ENCODE data around the gene PTPN14. TPM values are rescaled to one million over a fixed set of nuclear protein-coding genes. Genes with fewer than 3 reads are reported as not detected.

The PTPN14 gene
- total and polyA plus RNA-seq, 4 donors, result 7.3 to 50.5 (median 28.2) TPM

DNA sequence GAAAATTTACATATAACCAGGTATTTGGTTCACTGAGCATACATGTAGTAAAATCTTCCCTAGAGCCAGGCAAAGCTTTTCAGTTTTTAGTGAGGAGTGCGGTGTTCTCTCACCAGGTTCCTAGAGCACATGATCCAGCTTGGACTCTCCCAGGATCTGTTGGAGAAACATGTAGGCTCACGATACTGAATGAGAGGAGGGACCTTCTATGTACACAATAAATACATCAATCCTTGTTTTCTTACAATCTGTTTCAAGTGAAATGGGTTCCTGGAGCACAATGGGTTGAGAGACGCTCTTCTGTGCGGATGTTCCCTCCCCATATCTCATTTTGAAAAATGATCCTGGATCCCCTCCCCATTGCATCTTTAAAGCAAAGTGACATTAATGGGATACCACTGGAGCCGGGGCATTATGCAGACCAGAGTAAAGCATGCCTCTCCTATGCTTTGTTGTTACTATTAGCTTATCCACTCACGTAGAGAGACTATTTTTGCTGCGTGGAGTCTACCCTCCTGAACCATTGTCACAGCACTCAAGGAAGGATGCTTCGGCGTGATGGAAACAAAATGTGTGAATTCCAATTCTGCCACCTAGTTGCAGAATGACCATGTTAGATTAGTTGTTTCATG is 251.1 kb downstream of the PTPN14 start:
- H3K4me1 ChIP-seq (ENCODE audit: control insufficient read depth in 1 of 2, insufficient read depth in 2 of 2, low read length in 2 of 2), result no peaks in the 10 kb centered on the region
- 95 to 96% methylated on average over 9 of the region's 9 CpGs for WGBS, 2 donors
- no peak for ATAC-seq (ENCODE audit: low FRiP score)

More for the DNA sequence above, 251.1 kb downstream of the PTPN14 start:
- no peaks in the 10 kb centered on the region for H3K36me3 ChIP-seq (ENCODE audit: control insufficient read depth in 1 of 2, insufficient read depth in 2 of 2, low read length in 1 of 2)
- no peaks in the 10 kb centered on the region for H3K9me3 ChIP-seq (ENCODE audit: control insufficient read depth, low read length)
- no peak overlapping the region for H3K27ac ChIP-seq (ENCODE audit: low read depth in 1 of 2, low read length in 2 of 2)
- no peak overlapping the region for H3K4me3 ChIP-seq (ENCODE audit: low read length in 2 of 2)
- H3K27me3 ChIP-seq (ENCODE audit: control insufficient read depth in 1 of 2, insufficient read depth in 2 of 2, low read length in 1 of 2), result no peaks in the 10 kb centered on the region
- no peak for DNase-seq
- intact Hi-C loops (cut with DNase I), result no loop called here

Other genes starting within 250 kb of the PTPN14 start
- 1 to 10 TPM in 1 of 2 donors, under 1 TPM in 1; 0.97 to 4.3 TPM for gene CENPF, start 51.6 kb upstream of the PTPN14 start, total RNA-seq
- 1 to 10 TPM in 1 of 2 donors, under 1 TPM in 1; 0.05 to 1.3 TPM for gene CENPF, start 51.6 kb upstream of the PTPN14 start, polyA plus RNA-seq

All from aorta (tissue), 5 donors.